ENCODE measurements around the gene TP53I11.

Gene TP53I11, protein sequence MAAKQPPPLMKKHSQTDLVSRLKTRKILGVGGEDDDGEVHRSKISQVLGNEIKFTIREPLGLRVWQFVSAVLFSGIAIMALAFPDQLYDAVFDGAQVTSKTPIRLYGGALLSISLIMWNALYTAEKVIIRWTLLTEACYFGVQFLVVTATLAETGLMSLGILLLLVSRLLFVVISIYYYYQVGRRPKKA

DNA sequence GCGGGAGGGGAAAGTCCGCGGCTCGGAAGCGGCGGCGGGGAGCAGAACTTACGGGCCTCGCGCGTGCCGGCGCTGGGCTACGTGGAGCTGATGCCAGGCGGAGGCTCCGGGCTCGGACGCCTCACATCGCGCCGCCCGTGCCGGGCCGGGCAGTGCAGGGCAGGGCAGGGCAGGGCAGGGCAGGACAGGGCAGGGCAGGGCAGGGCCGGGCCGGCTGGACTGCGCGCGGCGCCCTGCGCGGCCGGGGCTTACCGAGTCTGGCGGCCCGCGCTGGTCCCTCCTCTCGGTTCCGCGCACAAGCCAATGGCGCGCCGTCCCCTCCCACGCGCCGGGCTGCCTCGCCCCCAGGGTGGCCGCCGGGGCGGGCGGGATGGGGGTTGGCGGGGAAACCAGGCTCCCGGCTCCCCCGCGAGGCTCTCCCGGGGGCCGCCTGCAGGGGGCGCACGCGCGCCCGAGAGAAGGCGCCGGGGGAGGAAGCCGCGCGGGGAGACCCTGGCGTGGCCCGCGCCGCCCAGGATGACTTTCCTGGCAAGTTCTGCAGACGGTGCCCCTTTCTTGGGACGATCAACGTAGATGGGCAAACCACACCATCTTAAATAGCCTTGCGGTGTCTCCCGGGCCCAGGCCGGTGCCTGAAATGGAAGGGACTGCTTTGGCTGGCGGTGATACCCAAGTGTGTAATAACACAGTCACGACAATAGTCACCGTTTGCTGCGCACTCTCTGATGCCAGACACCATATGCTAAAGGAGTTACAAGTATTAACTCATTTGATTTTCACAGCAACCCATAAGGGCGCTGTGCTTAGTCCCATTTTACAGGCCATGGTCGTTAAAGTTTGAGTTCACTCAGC, at the start of gene TP53I11:
TSS of gene TP53I11 (minus strand) at position 259 of the 852 bp plus-strand sequence. CDS start 12,548 bp downstream, outside the sequence.
- DNase-seq, result peak; percentile 80

DNA sequence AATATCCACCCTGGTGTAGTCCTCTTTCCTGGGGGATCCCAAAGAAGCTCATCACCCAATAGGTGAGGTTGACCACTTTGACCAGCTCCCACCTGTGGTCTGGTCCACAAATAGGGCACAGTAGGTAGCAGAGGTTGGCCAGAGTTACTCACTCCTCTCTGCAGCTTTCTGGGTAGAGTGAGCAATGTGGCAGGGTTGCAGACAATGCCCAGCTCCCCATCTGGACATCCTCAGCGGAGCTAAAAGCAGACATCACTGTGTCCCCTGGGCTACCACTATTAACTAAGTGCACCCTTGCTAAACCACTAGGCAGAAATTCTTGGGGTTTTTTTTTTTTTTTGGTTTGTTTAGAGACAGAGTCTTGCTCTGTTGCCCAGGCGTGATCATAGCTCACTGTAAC, 48.4 kb upstream of the TP53I11 start:
- DNase-seq, result no peak

DNA sequence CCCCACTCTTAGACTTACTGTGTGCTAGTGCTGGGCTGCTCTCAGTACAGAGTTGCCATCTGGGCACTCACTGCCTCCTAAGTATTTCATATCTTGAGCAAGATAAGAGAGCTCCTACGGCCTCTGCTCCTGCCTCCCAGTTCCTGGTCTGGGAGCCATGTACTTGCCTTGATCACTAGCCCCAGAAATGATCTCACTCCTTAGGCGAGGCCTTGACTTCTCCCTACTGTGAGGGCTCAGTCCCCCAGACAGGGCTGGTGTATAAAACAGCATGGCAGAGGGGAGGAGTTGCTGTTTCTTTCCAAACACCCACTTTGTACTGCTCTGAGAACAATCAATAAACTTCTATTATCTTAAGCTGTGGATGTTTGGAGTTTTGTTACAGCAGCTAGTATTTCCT, 47.4 kb upstream of the TP53I11 start:
- DNase-seq, result no peak

DNA sequence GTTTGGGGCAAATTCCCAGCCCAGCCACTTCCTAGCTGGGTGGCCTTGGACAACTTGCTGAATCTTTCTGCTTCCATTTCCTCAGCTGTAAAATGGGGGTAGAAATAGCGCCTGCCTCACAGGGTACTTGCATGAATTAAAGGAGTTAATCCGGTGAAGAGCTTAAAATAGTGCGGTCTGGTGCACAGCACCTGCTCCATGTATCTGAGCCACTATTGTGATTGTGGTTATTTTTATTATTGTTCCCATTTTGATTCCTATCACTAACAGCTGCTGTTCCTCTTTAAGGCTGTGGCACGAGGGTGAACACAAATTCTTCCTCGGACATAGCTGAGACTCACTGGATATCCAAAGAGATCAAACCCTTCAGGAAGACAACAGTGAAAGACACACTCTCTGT, 46.9 kb upstream of the TP53I11 start:
- no peak for DNase-seq

DNA sequence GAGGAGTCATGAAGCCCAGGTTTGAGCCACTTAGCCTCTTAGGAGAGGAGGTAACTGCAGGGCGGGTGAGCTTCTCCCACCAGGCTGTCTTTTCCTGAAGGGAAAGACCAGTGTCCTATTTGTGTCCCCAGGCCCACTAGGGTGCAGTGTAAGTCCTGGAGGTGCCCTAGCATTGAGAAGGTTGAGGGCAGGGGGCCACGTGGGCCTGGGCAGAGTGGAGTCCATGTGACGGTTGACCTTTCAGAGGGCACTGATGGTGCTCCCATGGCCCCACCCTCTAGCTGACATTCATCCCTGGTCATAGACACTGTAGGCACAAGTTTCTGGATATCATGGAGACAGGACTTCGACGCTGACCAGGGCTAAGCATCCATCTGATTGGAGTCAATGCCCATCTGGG, 44.1 kb upstream of the TP53I11 start:
- DNase-seq, result no peak

DNA sequence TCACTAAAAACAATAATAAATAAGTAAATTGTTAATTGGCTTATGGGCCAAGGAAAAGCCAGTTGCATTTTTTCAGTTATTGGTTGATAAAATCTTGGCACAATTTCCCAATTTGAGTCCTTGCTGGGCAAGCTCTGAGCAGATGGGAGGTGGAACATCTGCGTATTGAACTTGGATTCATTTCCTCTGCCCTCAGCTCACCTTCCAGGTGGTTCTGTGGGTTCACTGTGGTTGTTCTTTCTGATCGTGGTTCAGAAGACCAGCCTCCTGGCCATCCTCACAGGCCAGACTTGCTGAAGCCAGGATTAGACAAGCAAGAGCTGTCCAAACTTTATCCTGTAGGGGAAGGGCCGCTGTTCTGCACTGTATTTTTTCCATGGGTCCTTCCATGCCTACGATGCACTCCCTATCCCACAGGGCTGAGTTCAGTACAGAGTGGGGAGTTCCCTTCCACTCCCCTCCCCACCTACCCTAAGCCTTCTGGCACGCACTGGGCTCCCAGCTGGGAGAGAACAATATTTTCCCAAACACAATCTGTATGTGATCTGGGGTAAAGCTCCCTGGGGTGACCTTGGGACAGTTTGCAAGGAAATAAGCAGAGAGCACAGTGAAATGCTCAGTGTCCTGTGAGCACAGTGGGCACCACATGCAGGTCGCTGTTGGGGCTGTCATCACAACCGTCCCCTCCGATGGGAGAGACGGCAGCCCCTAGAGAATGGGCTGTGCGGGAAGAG, 43.5 kb upstream of the TP53I11 start:
- peak; percentile 94 for DNase-seq

DNA sequence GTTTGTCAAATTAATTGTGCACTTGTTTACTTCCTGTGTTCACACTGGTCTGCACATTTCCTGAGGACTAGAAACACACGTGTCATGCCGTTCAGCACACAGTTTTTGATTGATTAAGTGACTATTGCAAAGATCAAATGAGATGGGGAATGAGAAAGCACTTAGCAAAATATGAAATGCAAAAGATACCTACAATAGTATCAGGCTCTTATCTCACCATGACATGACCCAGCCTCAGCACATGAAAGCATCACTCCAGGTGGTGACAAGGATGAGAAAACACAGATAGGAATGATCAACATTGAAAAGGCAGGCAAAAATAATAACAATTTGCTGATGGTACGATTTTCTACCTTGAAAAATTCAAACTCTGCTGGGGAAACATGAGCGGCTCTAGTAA, 42.1 kb upstream of the TP53I11 start:
- no peak for DNase-seq

DNA sequence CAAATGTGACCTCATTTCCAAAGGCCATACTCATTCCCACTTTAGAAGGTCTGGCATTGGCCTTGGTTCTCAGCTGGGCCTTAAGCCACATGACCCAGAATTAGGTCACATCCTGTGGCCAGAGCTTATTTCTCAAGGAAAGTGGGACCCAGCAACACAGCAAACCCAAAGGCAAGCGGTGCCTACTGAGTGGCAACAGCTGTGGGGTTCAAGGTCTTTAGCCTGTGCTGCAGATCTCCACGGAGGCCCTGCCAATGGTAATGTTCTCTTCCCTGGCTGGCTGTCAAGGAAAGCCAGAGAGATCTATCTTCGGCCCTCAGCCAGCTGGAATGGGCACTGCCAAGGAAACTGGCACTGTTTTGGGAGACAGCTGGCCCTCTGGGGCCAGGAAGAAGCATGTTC, 41.5 kb upstream of the TP53I11 start:
- DNase-seq, result no peak

DNA sequence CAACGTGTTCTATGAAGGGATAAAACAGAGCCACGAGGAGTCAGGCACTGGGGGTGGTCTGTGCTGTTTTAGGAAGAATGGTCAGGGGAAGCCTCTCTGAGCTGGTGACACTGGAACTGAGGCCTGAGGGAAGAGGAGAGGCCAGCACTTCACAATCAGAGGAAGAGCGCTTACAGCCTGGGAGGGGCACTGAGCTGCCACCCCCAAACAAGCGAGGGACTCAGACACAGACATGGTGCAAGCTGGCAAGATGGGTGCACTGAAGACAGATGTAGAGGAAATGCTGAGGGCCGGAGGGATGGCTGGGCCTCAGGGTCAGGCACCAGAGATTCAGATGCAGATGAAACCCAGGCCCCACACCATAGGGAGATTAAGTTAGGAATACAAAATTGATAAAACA, 40.0 kb upstream of the TP53I11 start:
- DNase-seq, result no peak

DNA sequence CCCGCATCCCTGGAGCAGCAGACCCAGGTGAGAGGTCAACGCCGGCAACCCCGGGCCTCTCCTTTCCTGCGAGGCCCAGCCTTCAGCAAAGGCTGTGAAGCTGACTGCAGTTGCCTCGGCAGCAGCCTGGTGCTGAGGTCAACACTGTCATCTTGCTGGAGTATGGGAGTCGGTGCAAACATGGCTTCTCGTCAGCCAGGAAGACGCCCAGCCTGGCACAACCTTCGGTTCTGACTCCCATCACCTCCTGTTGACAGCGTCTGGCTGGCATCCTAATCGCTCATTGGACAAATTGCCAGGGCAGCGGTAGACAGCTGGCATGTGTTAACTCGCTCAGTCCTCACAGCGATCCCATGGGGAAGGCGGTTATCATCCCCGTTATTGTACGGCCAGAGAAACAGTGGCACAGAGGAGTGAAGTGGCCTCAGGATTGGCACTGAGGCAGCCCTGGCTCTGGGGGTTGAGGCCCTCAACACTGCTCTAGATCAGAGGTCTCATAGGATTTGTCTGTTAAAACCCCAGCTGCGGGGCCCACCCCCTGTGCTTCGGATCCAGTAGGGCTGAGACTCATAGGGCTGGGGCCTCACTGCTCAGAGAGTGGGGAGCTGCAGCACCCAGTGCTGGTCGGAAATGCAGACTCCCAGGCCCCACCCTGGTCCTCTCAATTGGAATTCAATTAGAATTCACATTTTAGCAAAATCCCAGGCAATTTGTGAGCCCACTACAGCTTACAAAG, 39.3 kb upstream of the TP53I11 start:
- DNase-seq, result peak; percentile 95

DNA sequence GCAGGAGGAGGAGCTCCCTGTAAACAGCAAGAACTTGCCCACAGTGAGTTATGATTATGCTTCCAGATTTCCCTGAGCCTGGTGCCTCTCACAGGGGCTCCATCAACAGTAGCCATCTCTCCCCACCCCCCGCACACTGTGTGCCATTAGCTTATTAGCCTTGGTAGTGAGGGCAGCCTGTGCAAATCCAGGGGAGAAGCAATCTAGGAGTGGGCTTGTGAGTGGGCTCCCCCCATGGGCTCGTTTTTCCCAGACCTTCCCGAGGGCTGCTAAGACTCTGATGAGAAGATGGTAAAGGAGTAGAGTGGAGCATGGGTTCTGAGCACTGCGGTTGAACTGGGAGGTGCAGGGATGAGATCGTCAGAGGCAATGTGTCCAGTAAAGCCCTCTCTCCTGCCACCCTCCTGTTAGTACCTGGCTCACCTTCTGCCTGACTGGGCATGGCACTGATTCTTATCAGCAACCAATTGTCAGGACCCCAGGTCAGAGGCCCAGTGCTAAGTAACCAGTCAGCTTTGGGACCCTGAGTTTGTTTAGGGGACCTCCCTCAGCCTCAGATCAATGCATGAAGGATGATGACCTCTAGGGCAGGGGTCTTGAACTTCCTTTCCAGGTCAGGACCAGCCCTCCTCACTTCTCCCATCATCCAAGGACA, 38.4 kb upstream of the TP53I11 start:
- DNase-seq, result no peak

DNA sequence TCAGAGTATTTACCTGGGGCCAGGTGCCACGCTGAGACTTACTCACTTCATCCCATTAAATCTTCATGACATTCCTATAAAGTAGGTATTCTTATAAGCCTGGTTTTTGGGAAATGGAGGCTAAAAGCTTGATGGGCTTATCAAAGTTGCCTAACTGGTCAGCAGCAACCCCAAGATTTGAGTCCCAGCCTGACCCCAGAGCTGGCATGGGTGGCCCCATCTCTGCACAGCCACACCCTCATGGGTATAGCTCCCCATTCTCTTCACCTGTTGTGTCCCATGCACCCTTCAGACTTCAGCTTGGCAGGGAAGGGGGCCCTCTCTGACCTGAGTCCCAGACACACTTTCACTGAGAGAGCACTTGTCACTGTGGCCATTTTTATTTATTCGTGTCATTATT, 37.4 kb upstream of the TP53I11 start:
- DNase-seq, result no peak

DNA sequence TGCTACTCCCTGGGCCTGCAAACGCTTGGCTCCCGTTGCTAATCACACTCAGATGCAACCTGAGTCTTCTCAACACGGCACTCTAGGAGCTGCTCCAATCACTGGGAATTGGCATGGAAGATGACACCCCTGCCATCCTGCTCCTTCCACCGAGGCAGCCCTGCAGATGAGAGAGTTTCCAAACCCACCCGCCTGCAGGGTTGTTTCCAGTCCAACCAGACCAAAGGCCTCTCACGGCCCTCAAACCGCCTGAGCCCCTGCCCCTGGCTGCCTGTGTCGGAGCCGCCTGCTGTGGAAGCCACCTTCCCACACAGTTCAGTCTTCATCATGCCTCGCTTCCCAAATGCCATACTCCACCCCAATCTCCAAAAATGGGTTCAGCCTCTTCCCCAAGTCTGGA, 36.8 kb upstream of the TP53I11 start:
- DNase-seq, result no peak

DNA sequence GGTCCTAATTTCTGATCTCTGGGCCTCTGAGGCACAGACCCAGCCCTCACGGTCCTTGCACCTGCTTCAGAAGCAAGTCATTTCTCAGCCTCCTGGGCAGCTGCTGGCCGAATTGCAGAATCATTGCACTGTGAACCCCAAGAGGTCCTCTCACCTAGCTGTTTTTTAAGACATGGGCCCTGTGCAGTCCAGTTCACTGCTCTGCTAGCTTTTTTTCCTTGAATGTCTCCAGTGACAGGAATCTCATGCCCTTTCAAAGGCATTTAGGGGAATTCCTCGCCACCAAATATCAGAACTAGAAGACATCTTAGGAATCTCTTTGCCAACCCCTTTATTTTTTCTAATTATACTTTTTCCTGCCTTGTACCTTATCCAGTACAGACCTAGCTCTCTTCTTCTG, 35.6 kb upstream of the TP53I11 start:
- DNase-seq, result no peak

DNA sequence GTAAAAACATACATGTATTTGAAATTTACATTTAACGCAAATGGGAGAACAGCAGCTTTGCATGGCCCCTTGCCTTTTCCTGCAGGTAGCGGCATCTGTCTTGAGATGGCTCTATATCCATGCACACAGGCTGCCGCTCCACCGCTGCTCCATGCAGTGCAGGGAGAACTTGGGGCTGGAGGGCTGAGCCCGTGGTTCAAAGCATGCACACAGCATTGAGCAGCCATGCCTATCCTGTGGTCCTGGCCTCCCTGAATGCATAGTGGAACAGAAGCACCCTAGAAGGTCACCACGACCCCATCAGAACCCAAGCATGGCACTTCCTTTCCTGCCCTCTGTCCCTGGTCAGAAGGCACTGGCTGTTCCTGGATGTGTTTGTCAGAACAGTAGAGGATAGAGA, 35.0 kb upstream of the TP53I11 start:
- DNase-seq, result no peak

DNA sequence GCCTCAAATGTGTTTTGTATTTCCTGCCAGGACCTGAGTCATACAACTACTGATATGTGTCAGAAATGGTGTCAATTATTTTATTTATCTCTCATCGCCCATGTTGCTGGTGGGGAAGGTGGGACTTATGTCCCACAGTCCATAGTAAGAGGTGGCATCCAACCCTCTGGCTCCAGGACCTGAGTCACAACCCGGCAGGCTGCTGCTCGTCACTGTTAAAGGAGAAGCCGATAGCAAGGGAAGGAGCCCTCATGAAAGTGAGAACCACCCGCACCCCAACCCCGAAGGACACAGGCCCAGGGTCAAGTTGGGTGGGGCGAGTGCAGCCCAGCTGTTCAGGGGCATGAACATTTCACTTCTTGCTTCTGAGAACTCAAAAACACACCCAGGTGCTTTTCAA, 33.1 kb upstream of the TP53I11 start:
- DNase-seq, result no peak

DNA sequence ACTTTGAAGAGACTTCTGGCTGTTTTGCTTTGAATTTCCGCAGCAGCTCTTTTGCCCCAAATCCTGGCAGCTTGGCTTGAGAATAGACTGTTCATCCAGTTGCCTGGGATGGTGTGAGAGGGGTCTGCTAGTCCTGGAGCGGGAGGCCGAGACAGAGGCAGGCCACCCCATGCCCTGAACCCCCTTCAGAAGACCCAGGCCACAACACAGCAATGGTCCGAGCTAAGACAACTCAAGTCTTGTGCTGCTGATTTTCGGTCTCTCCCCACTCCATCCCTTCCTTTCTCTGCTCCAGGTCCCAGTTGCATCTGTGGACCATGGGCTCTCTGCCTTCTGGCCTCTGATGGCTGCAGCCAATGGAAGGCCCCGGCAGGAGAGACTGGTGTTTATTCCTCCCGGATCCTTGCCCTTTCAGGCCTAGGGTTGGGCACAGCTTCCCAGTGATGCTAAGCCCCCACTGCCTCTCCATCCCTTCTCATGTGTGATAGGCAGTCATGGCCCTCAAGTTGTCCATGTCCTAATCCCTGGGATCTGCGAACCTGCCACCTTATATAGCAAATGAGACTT, 31.9 kb upstream of the TP53I11 start:
- DNase-seq, result no peak

DNA sequence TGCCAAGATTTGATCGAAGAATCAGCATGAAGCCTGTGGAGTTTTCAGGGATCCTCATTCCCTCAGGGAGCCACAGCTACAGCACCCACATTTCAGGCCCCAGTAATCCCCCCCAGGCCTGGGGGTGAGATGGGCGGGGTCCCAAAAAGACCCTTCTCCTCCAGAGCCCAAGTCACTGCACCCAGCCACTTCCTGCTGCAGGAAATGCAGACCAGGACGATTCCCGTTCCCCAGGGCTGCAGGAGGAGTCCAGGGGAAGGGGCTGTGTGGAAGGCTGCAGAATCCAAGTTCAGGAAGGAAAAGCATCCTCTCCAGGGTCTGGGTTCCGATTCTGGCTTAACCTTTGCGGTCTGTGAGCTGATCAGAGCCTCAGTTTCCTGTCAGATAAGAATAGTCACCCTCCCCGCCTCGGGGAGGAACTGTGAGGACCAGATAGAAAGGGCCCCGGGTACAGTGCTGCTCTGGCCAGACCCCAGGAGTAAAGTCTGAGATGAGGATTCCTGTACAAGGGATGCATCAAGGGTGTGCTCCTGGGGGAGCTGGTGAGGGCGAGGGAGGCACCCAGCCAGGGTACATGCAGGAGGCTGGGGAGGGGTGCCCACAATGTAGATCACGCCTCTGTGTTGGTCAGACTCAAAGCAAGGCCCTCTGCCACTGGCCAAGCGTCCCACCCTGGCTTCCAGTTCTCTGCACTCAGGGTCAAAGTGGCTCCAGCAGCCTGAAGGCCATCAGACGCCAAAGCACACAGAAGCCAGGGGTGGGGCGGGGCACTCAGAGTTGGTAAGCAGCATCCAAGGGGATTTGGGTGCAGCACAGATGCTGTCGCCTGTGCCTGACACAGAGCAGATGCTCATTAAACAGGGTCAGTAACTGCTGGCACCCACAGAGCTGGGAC, 30.1 kb upstream of the TP53I11 start:
- no peak for DNase-seq

DNA sequence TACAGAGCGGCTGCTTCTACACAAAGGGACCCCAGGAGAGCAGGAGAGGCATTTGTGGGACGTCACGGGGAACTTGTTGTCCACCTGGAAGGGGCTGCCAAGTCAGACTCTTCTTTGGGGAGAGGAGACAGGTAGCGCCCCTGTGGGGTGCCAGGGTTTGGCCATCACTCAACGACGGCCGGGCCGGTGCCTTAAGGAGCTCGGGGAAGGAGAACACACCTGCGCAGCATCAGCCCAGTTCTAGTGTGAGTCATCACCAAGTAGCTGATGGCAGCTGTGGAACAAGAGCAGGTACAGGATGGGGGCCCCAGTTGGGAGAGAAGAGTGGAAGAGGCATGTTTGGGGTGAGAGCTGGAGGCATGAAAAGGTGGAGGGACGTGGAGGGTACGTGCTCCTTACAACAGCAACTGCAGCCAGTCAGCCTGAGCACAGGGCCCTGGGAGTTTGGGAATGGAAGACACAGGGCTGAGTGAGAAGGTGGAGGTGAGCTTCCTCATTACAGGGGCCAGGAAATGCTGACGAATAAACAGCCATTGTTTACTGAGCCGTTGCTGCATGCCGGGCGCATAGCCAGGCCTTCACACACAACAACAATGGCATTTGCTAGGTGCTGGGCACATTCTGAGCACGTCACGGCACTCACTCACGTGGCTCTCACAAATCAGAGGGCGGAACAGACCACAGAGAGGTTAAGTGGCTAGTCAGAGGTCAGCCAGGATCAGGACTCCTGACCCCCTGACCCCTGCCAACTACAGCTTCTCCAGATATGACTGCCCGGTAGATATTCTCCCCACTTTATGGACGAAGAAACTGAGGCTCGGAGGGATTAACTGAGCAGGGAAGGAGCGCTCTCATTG, 29.1 kb upstream of the TP53I11 start:
- peak; percentile 40 for DNase-seq

DNA sequence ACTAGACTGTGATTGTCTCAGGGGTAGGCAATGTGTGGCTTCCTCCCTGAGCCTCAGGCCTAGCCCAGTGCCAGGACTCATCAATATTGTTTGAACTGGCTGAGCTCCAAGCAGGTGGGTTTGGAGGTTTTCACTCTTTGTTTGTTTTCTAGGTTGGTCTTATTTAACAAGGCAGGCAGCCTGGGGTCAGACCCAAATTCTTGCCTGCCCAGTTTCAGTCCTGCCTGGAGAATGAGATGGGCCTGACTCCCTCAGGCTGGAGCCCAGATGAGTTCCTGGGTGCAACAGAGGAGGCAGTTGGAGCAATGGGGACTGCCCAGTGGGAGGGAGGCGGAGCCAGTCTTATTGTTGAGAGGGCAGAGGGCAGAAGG, 28.3 kb upstream of the TP53I11 start:
- DNase-seq, result no peak

Measured in NCI-H1694 treated with DMSO at 0.1 percent for 48 hours (cell line).